NOMO-1 treated with DMSO at 0.1 percent for 48 hours (cell line): Measurements from ENCODE around the gene SEC16B.
A peak's percentile ranks its signal among the peaks of the same experiment; 100 is the strongest.
"Not testable (repeated sequence)": the region's sequence is repeated elsewhere in the genome, so short reads cannot be mapped to it uniquely, and the experiment has no call there.

Experiments
- DNase-seq: peaks from one replicate; lab custom pipeline; 2025; ENCODE audit not compliant: unreplicated experiment; lab: John Stamatoyannopoulos, UW

SEC16B gene

DNA sequence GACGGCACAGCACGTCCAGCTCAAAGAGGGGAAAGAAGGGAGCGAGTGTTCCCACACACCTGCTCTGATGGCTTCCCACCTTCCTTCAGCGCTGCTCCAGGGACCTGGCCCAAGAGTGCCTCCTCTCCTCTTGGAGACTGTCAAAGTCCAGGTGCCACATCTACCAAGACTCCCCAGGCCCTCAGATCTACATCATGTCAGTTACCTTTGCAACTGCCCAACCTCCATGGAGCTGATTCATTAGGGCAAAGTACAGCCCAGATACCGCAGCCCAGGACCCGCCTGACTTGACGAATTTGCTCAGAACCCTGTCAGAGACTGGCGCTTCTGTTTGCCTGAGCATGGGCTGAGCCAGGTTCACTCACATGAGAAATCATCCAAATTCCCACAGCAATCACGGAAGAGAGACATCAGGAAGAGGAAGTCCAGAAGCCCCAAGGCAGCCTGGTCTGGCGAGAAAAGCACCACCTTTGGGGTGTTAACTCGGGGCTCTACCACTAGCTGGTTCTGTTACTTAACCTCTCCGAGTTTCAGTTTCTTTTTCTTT is at the start of gene SEC16B:
Gene SEC16B, minus strand, starts transcription at position 234 of the 547 bp plus-strand sequence. CDS start 2,077 bp downstream, outside the sequence.
- DNase-seq: peak; percentile 41

- no peak for DNase-seq
Measured at GRCh38 chr1:178019622-178020021, 49.8 kb upstream of the SEC16B start.

DNA sequence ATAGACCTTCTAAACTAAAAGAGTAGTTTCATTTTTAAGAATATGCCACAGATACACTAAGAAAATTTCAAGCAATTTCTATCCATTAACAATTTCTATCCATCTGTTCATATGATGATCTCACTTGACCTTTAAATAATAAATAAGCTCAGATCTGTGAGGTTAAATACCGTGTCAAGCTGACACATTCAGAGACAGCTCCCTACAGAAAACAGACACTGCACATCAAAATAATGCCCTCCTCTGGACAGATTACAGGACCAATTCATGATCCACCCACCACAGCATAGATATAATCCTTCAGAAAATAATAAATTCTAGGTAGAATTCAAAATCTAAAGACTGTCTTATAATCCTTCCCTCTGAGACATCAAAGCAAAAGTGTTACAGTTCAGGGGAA is 49.4 kb upstream of the SEC16B start:
- DNase-seq: no peak

GRCh38 chr1:178017517-178017916 is 47.7 kb upstream of the SEC16B start:
- DNase-seq: no peak

GRCh38 chr1:178011864-178012503 is 42.1 kb upstream of the SEC16B start:
- no peak for DNase-seq

DNA sequence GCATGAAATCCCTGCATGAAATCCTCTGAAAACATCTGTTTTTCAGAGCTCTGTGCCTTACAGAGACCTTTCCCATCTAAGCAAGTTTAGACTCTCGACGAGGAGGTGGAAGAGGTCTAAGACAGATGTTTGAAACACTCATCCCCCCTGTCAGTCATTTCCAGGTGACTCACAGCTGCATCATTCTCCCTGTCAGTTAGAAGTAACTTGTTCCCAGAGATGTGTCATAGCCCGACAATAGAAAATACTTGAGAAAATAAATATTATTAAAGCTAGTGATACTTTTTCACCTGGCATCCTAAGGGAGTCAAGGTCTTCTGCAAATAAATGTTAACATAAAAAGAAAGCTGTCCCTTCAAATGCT is 41.6 kb upstream of the SEC16B start:
- no peak for DNase-seq

GRCh38 chr1:178010674-178011464 is 41.0 kb upstream of the SEC16B start:
- no peak for DNase-seq

- DNase-seq: no peak
Measured at GRCh38 chr1:178006043-178006442, 36.2 kb upstream of the SEC16B start.

DNA sequence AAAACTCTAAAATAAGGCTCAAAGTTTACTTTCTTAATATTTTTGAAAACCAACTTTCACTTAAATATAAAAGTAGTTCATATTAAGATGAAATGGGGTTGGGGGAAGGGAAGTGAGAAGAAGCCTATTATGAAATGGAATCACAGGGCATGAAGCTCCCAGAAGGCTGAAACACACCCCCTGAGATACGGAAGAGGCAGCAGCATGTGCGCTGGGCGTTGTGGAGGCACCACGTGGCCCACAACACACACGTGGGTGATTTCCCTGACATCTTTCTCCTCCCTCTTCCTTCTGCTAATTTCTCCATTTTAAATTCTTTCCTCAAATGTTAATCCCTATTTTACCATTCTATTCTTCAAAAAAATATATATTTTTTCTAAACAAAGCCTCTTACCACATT is 35.6 kb upstream of the SEC16B start:
- DNase-seq: no peak

- no peak for DNase-seq
Measured at GRCh38 chr1:178004926-178005391, 35.1 kb upstream of the SEC16B start.

GRCh38 chr1:177998696-177999631 is 29.1 kb upstream of the SEC16B start:
- no peak for DNase-seq

- DNase-seq: no peak
Measured at GRCh38 chr1:177996957-177997356, 27.1 kb upstream of the SEC16B start.

GRCh38 chr1:177995369-177995768 is 25.5 kb upstream of the SEC16B start:
- DNase-seq: no peak

DNA sequence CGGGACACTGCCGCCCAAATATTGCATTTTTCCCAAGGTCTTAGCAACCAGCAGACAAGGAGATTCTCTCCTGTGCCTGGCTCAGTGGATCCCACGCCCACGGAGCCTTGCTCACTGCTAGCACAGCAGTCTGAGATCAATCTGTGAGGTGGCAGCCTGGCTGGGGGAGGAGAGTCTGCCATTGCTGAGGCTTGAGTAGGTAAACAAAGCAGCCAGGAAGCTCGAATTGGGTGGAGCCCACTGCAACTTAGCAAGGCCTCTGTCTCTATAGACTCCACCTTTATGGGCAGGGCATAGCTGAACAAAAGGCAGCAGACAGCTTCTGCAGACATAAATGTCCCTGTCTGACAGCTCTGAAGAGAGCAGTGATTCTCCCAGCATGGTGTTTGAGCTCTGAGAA is 16.4 kb upstream of the SEC16B start:
- not testable (repeated sequence) for DNase-seq

GRCh38 chr1:177984761-177985160 is 14.9 kb upstream of the SEC16B start:
- DNase-seq: no peak

DNA sequence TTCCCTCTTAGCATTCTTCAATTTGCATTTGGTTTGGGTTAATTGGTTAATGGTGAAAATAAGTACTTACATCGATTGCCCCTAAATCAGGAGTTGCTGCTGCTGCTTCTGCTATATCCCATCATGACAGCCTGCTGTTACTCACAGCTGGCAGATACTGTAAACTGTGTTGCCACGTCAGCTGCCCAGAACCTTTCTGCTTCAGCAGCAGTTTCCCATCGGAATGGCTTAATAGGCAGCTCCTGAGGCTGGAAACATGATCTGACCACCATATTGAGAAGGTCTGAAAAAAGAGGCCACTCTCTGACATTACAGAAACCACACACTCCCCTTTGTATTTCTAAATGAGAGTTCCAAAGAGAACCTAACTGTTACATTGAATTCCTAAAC is 14.3 kb upstream of the SEC16B start:
- DNase-seq: no peak

DNA sequence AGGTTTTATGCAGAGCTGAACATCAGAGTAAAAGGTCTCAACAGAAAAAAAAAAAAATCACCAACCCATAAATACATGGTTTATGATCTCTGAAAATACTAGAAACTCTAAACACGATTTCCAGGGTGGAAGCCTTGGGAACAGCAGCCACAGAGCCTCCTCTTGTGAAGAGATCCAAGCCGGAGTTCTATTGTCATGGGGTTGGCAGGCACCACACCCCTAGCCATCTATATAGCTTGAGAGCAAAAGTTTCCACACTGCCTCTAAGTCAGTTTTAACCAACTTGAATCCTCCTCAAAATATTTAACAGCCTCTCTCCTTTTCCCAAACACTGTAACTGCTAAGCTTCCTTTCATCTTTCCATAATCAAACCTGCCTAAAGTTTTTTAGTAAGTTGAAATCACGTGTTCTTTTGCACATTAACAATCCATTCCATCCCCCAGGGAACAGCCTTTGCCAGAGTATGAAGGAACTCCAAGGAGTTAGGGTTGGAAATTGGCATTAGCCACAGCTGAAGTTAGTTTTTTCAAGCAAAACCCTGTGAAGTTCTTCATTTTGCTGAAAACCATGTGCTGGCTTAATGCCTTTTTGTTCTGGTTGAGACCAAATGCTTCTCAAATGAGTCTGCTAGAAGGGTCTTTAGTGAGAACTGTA is 13.8 kb upstream of the SEC16B start:
- DNase-seq: no peak

- DNase-seq: no peak
Measured at GRCh38 chr1:177983077-177983476, 13.2 kb upstream of the SEC16B start.

DNA sequence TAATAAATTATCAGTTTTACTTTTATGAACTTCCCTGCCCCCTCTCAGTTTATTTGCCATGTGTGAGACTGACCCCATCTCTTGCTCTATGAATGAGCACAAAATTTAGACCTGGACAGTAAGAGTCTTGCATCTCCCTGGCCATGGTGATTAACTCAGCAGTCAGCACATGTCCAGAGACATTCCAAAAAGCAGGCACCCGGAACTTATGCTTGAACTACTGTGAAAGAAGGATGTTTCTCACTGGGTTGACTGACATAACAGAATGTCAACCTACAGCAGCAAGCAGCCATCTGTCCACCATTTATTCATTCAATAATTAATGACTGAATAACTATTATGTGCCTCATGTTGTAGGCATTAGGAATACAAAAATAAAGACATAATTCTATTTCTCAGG is 11.3 kb upstream of the SEC16B start:
- no peak for DNase-seq

- no peak for DNase-seq
Measured at GRCh38 chr1:177979272-177979671, 9.4 kb upstream of the SEC16B start.

DNA sequence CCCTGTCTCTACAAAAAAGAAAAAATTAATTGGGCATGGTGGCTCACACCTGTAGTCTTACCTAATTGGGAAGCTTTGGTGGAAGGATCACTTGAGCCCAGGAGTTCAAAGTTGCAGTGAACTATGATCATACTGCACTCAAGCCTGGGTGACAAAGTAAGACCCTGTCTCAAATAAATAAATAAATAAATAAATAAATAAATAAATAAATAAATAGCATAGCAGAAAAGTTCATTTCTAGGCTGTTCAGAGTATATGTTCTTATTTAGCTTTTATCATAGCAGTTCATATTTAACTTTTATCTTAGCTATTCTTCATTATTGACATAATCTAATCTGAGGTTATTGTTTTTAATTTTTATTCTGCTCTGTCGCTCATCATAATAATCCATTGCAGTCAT is 8.7 kb upstream of the SEC16B start:
- no peak for DNase-seq
